ENCODE results near the gene PLPP4.

DNA sequence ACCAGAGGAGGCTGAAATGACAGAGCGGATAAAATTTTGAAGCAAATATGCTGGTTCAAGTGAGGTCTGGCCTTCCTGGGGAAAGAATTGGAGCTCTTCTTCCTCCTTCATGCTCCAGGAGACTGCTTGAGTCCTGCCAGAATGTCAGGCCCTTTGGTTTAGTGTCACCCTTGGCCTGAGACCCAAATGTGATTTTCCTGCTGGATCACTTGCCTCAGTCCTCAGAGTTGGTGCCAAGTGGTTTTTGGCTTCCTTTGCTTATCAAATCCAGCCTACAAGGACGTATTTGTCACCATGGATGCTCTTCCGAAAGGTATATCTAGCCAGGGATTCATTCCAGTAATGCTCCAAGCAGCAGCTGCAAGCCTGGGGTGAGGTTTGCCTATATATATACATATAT is 118.4 kb downstream of the PLPP4 start:
- TF ChIP-seq, protein P1, sequence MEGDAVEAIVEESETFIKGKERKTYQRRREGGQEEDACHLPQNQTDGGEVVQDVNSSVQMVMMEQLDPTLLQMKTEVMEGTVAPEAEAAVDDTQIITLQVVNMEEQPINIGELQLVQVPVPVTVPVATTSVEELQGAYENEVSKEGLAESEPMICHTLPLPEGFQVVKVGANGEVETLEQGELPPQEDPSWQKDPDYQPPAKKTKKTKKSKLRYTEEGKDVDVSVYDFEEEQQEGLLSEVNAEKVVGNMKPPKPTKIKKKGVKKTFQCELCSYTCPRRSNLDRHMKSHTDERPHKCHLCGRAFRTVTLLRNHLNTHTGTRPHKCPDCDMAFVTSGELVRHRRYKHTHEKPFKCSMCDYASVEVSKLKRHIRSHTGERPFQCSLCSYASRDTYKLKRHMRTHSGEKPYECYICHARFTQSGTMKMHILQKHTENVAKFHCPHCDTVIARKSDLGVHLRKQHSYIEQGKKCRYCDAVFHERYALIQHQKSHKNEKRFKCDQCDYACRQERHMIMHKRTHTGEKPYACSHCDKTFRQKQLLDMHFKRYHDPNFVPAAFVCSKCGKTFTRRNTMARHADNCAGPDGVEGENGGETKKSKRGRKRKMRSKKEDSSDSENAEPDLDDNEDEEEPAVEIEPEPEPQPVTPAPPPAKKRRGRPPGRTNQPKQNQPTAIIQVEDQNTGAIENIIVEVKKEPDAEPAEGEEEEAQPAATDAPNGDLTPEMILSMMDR (IDR thresholded peaks at IDR 0.05), result no peak
- TF ChIP-seq EP300 (IDR thresholded peaks at IDR 0.05) (no peak), POLR2A (IDR thresholded peaks at IDR 0.05) (no peak), POLR2AphosphoS5 (IDR thresholded peaks at IDR 0.05) (no peak)

Measured in upper lobe of left lung (tissue), 4 donors.